Fibroblast of the aortic adventitia (primary cell): Measurements from ENCODE around the gene ZIK1. TPM values are rescaled to one million over a fixed set of nuclear protein-coding genes. Genes with fewer than 3 reads are reported as not detected.

Experiments used
- DNase-seq: peaks from one replicate; pipeline ENCODE4 v3.0.0-alpha.2; 2010; ENCODE audit warnings: low read depth
- H3K4me3 ChIP-seq: 2 replicates; pipeline ENCODE4 v1.5.1; 2011; ENCODE audit warnings: low read depth, mild to moderate bottlenecking, control low read depth, low read length, moderate library complexity
- CTCF ChIP-seq: IDR thresholded peaks from 2 replicates; pipeline ENCODE4 v1.5.1; 2011; ENCODE audit warnings: mild to moderate bottlenecking, low read length, control low read depth, inconsistent platforms; ENCODE audit not compliant: insufficient read depth
- total RNA-seq: library from RNA; depleted of rRNA; stranded (reverse); fragments of >200 nt; gene quantifications from 2 replicates; pipeline ENCODE4 v1.2.3, GENCODE V29; 2012; ENCODE audit warnings: low replicate concordance

The ZIK1 gene
- total RNA-seq, 1 donor, result 11.0 TPM

DNA sequence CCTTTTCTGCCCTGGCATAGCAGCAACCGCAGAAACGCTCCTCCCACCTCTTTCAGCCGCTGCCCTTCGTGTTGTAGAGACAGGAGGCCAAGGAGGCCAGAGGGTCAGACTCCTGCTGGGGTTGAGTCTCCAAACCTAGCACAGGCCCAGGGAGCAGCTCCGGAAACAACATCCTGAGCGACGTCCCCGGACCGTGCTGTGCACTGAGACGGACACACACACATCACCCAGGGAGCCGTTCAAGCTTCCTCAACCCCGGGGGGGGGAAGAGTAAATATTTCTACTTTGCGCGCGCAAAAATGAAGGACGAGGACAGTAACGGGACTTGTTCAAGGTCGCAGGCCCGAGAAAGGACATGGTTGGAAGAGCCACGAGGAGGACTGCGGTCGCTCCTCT lies 24.9 kb upstream of the ZIK1 start:
- H3K4me3 ChIP-seq, result peak overlapping the region; percentile 95
- no peak for TF ChIP-seq CTCF
- DNase-seq, result peak; percentile 18

DNA sequence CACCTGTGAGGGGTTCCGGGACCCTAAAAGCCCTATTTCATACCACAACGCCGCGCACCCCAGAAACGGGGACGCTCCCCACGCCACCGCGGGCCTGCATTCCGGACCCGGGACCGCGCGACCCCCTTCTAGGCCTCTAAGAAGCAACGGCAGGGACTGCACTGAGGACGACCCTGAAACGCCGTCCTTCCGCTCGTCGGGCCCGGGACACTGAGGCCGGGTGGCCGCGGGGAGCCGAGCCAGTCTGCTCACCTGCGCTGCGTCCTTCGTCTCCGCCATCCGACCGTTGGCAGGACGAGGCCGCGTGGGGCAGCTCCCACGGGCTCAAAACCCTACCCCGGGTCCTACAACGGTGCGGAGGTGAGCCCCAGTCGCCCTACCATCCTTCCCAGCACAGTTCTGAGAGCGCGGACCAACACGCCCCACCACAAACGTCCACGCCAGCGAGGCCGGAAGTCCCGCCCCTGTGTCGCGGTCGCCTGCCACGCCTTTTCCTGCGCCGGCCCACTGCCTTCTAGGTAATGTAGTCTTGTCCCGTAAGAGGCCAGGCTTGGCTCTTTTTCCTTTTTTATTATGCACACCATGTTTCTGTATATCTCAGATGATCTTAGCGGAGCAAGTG lies 24.4 kb upstream of the ZIK1 start, which contains the start of gene ZNF550:
TSS of gene ZNF550 (minus strand) at position 460 of the 622 bp plus-strand sequence. CDS start at position 279, 181 bp downstream.
- TF ChIP-seq CTCF, result no peak
- peak; percentile 84 for DNase-seq
- peak within 1 kb of the TSS; percentile 95 for H3K4me3 ChIP-seq

- TF ChIP-seq CTCF, result no peak
- H3K4me3 ChIP-seq, result peak overlapping the region; percentile 95
- peak; percentile 27 for DNase-seq
Measured at GRCh38 chr19:57560049-57560491, 23.9 kb upstream of the ZIK1 start.

DNA sequence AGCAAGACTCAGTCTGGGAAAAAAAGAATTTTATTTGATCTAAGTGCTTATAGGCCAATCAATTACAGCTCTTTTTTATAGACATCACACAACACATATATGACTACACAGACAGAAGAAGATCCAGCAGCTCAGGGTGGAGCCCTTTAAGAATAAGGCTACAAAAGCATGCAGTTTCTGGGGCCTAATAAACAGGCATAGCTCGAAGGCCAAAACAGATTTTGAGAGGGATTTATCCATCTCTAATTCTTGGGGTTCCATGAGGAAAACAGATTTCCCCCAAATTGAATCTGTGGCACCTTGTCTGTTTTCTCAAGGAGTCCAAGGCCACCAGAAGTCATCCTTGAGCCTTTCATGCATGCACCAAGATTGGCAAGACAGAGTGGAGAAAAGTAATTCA lies 20.4 kb upstream of the ZIK1 start:
- no peak for TF ChIP-seq CTCF
- DNase-seq, result no peak
- no peak overlapping the region for H3K4me3 ChIP-seq

GRCh38 chr19:57566396-57567265 lies 17.3 kb upstream of the ZIK1 start:
- peak; percentile 38 for DNase-seq
- no peak for TF ChIP-seq CTCF
- H3K4me3 ChIP-seq, result no peak overlapping the region

- TF ChIP-seq CTCF, result no peak
- H3K4me3 ChIP-seq, result no peak overlapping the region
Measured at GRCh38 chr19:57570707-57571106, 13.2 kb upstream of the ZIK1 start.

More at GRCh38 chr19:57570707-57571106, 13.2 kb upstream of the ZIK1 start:
- no peak for DNase-seq
